Renal cortex interstitium (tissue), 15 donors: Measurements from ENCODE around the gene ABHD17A. TPM values are rescaled to one million over a fixed set of nuclear protein-coding genes. Genes with fewer than 3 reads are reported as not detected.

ENCODE experiments used
- DNase-seq, 11 donors: peaks; one replicate each; pipeline ENCODE4 v3.0.0-alpha.2; 2013; ENCODE audit warnings: low read depth in 9 of 11, low spot score in 4 of 11; ENCODE audit errors: extremely low read depth in 1 of 11
- long read RNA-seq, 16 experiments: transcript quantifications; one replicate each; lab custom pipeline, GENCODE V29; 2026
- polyA plus RNA-seq, 3 donors: library from polyadenylated mRNA; unstranded; fragments of 120-200 nt; gene quantifications; one replicate each; pipeline ENCODE4 v1.2.1, GENCODE V29; 2013; ENCODE audit not compliant: insufficient read length in 3 of 3

ABHD17A gene
- polyA plus RNA-seq: 10 to 100 TPM; 32.3 to 66.3 (median 55.4) TPM
- long read RNA-seq, donor 1, transcript ABHD17A-202 (5 exons, 1,757 nt): major isoform, 26 of 43 reads
- long read RNA-seq, donor 1, partial matches to known transcripts: 17 of 43 reads
- long read RNA-seq, donor 1, other reads (novel, unspliced or antisense): 0 of 43 reads
- long read RNA-seq, donor 2, transcript ABHD17A-202 (5 exons, 1,757 nt): major isoform, 30 of 39 reads
- long read RNA-seq, donor 2, partial matches to known transcripts: 8 of 39 reads
- long read RNA-seq, donor 2, other reads (novel, unspliced or antisense): 0 of 39 reads
- long read RNA-seq, donor 3, transcript ABHD17A-202 (5 exons, 1,757 nt): major isoform, 59 of 65 reads
- long read RNA-seq, donor 3, partial matches to known transcripts: 6 of 65 reads
- long read RNA-seq, donor 3, other reads (novel, unspliced or antisense): 0 of 65 reads
- long read RNA-seq, donor 4, transcript ABHD17A-202 (5 exons, 1,757 nt): major isoform, 41 of 46 reads
- long read RNA-seq, donor 4, partial matches to known transcripts: 5 of 46 reads
- long read RNA-seq, donor 4, other reads (novel, unspliced or antisense): 0 of 46 reads
- long read RNA-seq, donor 5: 0 reads
- long read RNA-seq, donor 6, full-length matches to known transcripts: 25 of 41 reads
- long read RNA-seq, donor 6, partial matches to known transcripts: 16 of 41 reads
- long read RNA-seq, donor 6, other reads (novel, unspliced or antisense): 0 of 41 reads
- long read RNA-seq, donor 7, transcript ABHD17A-202 (5 exons, 1,757 nt): major isoform, 36 of 89 reads
- long read RNA-seq, donor 7, partial matches to known transcripts: 43 of 89 reads
- long read RNA-seq, donor 7, other reads (novel, unspliced or antisense): 10 of 89 reads
- long read RNA-seq, donor 8: 0 reads
- long read RNA-seq, donor 9, transcript ABHD17A-202 (5 exons, 1,757 nt): major isoform, 40 of 40 reads
- long read RNA-seq, donor 9, partial matches to known transcripts: 0 of 40 reads
- long read RNA-seq, donor 9, other reads (novel, unspliced or antisense): 0 of 40 reads
- long read RNA-seq, donor 10, transcript ABHD17A-202 (5 exons, 1,757 nt): major isoform, 26 of 31 reads
- long read RNA-seq, donor 10, partial matches to known transcripts: 5 of 31 reads
- long read RNA-seq, donor 10, other reads (novel, unspliced or antisense): 0 of 31 reads
- long read RNA-seq, donor 11, transcript ABHD17A-202 (5 exons, 1,757 nt): major isoform, 33 of 33 reads
- long read RNA-seq, donor 11, partial matches to known transcripts: 0 of 33 reads
- long read RNA-seq, donor 11, other reads (novel, unspliced or antisense): 0 of 33 reads
- long read RNA-seq, donor 12, transcript ABHD17A-202 (5 exons, 1,757 nt): major isoform, 15 of 15 reads
- long read RNA-seq, donor 12, partial matches to known transcripts: 0 of 15 reads
- long read RNA-seq, donor 12, other reads (novel, unspliced or antisense): 0 of 15 reads
- long read RNA-seq, donor 13: 0 reads
- long read RNA-seq, donor 14, transcript ABHD17A-202 (5 exons, 1,757 nt): major isoform, 40 of 47 reads
- long read RNA-seq, donor 14, partial matches to known transcripts: 7 of 47 reads
- long read RNA-seq, donor 14, other reads (novel, unspliced or antisense): 0 of 47 reads
- long read RNA-seq, donor 15, transcript ABHD17A-202 (5 exons, 1,757 nt): major isoform, 16 of 16 reads
- long read RNA-seq, donor 15, partial matches to known transcripts: 0 of 16 reads
- long read RNA-seq, donor 15, other reads (novel, unspliced or antisense): 0 of 16 reads
- long read RNA-seq, donor 16, full-length matches to known transcripts: 87 of 360 reads
- long read RNA-seq, donor 16, partial matches to known transcripts: 229 of 360 reads
- long read RNA-seq, donor 16, other reads (novel, unspliced or antisense): 44 of 360 reads

- peak in 10 of 11 donors; percentile 76 to 94 (median 88) for DNase-seq
Measured at GRCh38 chr19:1885398-1886119, at the start of gene ABHD17A. ABHD17A (minus strand) TSS chr19:1885496; CDS start chr19:1881566, 3,930 bp downstream.

DNA sequence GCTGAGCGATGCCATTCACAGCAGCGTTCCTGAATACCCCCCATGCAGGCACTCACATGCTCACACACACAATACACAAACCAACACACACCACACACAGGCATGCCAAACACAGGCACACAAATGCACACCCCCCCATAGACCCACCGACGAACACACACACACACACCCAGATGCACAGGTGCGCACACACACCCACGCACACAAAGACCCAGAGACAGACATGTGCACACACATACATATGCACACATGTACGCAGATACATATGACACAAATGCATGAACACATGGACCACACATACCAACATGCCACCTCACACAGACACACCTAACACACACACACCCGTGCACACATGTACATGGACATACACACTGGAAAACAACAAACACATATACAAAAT is 48.6 kb upstream of the ABHD17A start:
- DNase-seq: no peak

GRCh38 chr19:1933244-1933643 is 47.9 kb upstream of the ABHD17A start:
- no peak for DNase-seq

DNA sequence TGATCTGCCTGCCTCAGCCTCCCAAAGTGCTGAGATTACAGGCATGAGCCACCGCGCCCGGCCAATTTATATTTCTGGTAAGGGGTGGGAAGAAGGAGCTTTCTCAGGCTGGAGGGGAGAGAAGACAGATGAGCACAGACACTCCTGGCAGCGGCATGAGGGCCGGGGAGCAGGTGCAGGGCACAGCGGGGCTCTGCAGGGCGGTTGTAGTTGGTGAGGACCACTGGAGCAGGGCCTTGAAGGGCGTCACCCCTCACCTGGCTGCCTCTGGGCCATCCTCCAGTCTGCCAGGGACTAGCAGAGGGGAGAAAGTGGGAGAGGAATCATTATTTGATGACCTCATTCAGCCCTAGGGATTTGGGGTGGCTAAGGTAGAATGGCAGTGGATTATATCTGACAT is 47.1 kb upstream of the ABHD17A start:
- DNase-seq: no peak

DNA sequence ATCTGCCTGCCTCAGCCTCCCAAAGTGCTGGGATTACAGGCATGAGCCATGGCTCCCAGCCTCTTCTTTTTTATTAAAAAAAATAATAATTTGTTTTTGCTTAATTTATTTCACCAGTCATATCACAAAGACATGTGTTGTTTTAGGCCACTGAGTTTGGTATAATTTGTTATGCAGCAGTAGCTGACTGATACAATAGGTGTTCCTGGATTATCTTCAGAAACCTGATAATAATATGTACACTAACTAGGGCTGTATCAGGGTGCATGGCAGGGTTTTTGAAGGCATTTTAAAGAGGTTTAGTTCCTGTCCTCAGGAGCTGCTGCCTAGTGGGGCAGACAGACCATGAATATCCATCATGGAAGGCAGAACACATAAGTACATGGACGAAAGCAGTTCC is 46.1 kb upstream of the ABHD17A start:
- no peak for DNase-seq

DNA sequence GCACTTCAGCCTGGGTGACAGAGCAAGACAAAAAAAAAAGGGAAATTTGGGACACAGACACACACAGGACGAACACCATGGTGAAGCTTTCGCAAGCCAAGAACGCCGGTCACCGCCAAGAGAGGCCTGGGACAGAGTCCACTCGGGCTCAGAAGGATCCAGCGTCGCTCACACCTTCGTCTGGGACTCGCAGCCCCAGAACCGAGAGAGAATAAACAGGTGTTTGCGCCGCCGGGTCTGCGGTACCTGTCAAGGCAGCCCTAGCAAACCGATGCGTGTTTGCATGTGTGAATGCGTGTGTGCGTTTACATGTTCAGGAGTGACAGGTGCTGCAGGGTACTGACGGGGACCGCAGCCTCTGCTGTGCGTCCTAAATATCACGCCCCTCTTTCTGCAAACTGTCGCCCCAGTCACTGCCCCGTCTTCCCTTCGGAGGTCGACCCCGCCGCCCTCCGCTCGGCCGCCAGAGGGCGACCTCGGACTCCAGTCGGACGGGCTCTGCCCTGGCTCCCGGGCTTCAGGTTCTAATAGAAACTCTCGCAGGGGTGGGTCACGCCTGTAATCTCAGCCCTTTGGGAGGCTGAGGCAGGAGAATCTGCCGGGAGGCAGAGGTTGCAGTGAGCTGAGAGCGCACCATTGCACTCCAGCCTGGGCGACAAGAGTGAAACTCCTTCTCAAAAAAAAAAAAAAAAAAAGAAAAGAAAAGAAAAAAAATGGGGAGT is 43.9 kb upstream of the ABHD17A start:
- DNase-seq: peak in 1 of 11 donors; percentile 66

GRCh38 chr19:1925544-1925943 is 40.2 kb upstream of the ABHD17A start:
- DNase-seq: no peak

DNA sequence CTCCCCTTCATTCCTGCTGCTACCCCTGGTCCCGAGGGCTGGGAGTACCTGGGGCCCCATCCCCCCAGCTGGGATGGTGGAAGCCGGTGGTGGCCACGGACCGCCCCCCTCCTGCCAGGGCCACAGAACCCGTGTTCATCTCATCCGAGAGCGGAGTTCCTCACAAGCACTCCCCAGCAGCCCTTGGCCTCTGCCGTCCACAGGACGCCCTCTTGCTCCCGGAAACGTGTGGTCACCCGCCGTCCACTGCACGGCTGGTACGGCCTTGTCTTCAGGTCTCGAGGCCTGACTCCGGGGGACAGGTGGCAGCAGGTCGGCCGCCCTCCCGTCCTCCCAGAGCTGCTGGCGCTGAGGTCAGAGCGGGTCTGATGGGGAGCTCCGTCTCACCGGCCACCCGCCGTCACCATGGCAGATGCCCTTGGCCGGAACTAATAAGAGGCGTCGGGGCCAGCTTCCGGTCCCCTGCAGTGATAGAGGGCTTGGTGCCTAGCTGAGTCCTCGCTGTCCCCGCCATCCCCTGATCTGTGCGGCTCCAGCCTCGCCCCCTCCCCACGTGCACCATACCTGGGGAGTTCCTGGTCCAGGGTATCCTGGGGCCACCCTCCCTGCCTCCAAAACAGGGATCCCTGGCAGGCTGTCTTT is 39.1 kb upstream of the ABHD17A start:
- no peak for DNase-seq

GRCh38 chr19:1923319-1923718 is 38.0 kb upstream of the ABHD17A start:
- DNase-seq: no peak

DNA sequence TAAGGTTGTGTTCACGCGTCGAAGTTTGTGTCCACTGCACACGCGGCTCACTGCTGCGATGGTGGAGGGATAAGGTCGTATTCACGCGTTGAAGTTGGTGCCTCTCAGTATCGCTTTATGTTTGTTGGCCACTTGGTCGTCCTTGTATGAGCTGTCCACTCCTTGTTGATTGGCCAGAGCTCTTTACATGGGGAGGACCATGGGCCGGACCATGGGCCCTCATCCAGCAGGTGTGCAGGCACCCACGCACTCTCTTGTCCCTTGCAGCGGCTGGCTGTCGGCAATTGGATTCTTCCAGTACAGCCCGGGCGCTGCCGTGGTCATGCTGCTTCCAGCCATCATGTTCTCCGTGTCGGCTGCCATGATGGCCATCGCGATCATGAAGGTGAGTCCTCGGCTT is 37.5 kb upstream of the ABHD17A start:
- no peak for DNase-seq

DNA sequence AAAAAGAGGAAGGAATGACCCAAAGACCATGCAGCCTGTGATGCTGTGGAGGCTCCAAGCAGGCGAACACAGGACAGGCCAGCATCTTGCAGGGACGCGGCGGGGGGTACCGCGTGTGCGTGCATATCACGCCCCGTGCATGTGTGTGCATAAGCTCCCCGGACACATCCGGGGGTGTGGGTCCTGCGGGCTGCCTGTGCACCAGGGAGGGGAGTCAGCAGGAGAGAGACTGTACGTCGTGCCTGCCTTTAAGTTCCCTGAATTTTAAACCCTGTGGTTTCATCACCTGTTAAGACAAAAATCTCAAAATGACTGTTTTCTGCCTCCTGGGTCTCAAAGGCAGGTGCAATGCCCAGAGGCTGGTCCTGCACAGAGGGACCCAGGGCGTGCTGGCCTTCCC is 36.5 kb upstream of the ABHD17A start:
- DNase-seq: no peak

DNA sequence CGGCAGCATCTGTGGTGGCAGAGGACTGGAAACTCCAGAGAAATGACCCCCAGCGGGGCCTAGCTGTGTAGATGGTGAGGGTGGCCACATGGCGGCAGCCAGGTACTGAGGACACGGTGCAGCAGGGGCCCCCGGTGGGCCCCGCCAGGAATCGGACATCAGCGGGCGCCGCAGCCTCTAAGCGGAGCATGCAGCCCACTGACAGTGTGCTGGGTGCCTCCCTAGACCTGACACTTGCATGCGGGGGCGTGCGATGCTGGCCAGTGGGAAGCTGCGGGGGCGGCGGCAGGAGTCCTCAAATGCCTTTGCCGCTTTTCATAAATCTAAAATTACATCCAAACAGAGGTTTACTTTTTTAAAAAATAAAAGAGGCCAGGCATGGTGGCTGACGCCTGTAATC is 36.0 kb upstream of the ABHD17A start:
- DNase-seq: no peak

DNA sequence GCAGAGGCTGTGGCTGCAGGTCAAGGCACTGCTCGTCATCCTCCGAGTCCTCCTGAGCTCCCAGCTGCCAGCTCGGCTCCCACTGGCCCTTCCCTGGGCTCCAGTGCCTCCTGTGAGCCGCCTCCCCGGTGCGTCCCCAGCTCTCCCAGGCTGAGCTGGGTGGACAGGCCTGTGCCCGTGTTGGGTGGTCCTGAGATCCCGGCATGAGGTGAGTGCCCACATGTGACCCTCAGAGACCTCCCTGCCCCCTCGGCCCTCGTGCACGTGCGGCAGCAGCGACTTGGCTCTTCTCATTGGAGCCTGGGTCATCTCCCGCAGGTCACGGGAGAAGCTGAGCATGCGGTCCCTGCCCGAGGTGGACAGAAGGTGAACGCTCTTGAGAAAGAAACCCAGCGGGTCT is 35.3 kb upstream of the ABHD17A start:
- no peak for DNase-seq

GRCh38 chr19:1918975-1919374 is 33.7 kb upstream of the ABHD17A start:
- DNase-seq: no peak

GRCh38 chr19:1917926-1918325 is 32.6 kb upstream of the ABHD17A start:
- no peak for DNase-seq

DNA sequence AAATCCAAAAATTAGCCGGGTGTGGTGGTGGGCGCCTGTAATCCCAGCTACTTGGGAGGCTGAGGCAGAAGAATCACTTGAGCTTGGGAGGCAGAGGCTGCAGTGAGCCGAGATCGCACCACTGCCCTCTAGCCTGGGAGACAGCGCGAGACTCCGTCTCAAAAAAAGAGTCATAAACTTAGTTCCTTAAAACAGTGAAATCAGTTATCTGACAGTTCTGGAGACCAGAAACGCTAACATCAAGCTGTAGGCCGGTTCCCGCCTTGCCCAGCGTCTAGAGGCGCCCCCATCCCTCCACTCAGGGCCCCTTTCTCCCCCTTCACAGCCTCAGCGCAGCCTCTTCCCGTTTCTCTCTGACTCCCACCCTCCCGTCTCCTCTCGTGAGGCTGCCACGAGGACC is 31.9 kb upstream of the ABHD17A start:
- no peak for DNase-seq
